ENCODE results near the gene PRUNE1. TPM values are rescaled to one million over a fixed set of nuclear protein-coding genes. Genes with fewer than 3 reads are reported as not detected.
A peak's percentile ranks its signal among the peaks of the same experiment; 100 is the strongest.

Gene PRUNE1
- polyA plus RNA-seq, 4 donors: 40.6 to 47.9 (median 43.7) TPM

DNA sequence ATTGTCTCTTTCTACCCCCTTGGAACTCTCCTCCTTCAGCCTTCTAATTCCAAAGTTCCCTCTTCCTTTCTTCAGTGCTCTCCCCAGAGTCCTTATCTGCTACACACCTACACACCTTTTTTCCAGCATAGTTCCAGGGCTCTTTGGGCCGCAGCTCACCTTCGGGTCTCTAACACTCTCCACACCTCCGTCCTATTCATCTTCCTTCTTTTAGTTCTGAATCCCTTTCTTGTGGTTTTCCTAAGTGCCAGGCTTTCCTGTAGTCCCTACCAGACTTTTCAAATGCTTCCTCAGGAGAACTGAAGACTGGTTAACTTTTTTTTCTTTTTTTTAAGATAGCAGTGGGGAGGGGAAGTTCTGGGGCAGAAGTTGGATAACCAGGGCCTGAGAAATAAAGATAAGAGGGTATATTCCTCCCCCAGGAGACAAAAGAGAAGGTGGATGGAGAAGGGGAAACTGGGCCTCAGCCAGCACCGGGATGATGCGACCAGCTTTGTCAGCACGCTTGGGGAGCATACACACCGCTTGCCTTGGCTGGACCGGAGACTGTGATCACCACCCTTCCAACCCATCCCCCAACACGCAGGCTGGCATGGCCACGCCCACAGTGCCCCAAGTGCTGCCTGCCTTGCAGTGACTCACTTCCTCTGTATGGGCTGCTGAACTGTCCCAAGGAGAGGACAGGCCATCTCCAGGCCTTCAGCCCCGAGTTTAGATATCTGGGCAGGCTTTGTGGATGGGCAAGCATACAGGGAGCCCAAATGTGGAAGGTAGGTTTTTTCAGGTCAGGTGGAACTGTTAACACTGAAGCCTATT lies 31.2 kb upstream of the PRUNE1 start:
- no peak for DNase-seq (ENCODE audit: low read depth in 4 of 4, low spot score in 2 of 4)

- DNase-seq (ENCODE audit: low read depth in 4 of 4, low spot score in 2 of 4): peak in 3 of 4 donors; percentile 71 to 92 (median 76)
These were observed 28.9 kb upstream of the PRUNE1 start for GRCh38 chr1:150979092-150980056.

DNA sequence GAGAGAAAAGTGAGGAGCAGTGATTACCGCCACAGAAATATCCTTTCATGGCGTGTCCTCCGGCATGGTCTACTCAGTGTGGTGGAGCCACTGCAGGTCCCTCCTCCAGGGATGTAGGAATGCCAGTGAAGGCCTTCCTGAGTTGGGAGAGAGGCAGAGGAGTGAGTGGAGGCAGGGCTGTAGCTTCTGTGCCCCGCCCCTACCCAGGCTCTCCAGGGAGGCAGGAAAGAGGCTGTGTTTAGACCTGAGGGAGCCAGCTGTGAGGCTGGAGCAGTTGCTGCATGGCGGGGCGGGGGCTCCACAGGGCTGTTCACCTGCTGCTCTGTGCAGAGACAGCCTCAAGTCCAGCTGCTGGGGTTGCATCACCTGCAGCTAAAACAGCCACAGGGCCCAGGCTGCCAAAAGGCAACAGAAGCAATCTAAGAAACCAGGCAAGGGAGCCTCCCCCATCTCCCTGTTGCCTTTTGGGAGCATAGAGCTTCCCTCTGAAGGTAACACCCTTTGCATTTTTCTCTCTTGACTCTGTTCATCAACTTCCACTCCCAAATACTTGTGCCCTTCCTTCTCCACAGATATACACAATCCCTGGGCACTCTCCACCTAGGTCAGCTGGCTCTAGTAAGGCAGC lies 27.0 kb upstream of the PRUNE1 start:
- DNase-seq (ENCODE audit: low read depth in 4 of 4, low spot score in 2 of 4): no peak

DNA sequence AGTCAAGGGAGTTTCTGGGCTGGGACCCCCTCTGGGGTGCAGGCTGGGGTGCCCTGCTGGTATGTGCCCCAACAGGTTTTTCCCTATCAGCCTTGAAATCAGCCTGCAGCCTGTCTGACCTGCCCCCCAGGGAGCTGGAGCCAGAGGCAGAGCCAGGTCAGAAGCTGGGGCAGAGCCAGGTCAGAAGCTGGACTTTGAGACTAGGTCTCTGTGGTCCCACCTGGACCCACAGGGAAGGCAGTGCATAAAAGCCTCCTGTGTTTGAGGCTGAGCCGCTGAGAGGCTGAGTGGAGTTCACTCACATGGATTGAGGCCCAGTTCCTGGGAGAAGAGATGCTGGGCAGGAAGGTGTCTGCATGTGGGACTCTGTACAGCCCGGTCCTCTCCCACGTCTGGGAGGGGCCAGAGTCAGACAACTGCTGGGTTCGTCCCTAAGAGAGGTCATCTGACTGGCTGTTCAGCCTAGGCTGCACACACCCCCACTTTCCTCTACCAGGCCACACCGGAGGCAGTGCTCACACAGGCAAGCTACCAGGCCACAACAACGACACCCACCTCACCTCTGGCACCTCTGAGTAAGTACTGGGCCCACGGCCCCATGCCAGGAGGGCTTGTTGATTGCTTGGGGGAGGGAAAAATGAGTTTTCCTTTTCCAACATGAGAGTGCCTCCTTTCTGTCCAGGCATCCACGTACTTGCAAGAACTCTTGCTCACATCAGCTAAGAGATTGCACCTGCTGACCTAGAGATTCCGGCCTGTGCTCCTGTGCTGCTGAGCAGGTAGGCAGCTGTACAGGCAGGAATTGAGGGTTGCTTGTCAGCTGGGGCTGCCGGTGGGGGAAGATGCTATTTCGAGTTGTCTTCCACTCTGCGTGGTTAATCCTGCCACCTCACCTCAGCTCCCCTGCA lies 26.2 kb upstream of the PRUNE1 start, which contains the start of gene ANXA9:
ANXA9 (plus strand) TSS at position 488 of the 908 bp plus-strand sequence. CDS start 814 bp downstream, outside the sequence.
- no peak for DNase-seq (ENCODE audit: low read depth in 4 of 4, low spot score in 2 of 4)

DNA sequence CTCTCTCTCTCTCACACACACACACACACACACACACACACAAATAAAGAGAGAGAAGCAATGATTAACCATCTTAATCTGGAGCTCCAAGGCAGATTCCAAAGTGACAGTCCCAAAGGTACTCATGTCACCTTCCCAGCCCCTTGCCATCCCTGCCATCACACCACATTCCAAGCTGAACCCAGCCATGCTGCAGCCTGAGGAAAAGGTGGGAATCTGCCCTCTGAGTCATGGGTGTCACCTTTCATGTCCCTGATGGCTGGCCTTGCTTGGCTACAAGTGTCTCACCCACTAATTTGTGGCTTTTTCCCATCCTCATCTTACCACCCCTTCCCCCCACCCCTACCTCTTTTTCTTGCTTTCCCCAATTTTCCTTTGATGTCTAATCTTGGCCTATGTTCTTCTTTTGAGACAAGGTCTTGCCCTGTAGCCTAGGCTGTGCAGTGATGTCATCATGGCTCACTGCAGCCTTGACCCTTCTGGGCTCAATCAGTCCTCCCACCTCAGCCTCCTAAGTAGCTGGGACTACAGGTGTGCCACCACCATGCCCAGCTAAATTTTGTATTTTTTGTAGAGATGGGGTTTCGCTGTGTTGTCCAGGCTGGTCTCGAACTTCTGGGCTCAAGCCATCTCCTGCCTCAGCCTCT lies 22.9 kb upstream of the PRUNE1 start:
- DNase-seq (ENCODE audit: low read depth in 4 of 4, low spot score in 2 of 4): no peak

GRCh38 chr1:150987924-150988323 lies 20.3 kb upstream of the PRUNE1 start:
- DNase-seq (ENCODE audit: low read depth in 4 of 4, low spot score in 2 of 4): no peak

DNA sequence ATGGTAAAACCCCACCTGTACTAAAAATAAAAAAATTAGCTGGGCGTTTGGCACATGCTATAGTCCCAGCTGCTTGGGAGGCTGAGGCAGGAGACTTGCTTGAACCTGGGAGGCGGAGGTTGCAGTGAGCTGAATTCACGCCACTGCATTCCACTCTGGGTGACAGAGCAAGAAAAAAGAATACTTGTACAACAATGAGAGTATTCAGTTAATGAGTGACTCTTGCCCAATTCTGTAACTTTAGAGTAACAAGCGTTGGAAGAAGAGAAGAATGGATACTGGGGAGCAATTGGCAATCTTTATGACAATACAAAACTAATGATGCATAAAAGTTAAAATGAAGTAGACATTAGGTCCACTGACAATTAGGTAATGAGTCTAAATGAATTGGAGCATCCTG lies 15.6 kb upstream of the PRUNE1 start:
- no peak for DNase-seq (ENCODE audit: low read depth in 4 of 4, low spot score in 2 of 4)

- DNase-seq (ENCODE audit: low read depth in 4 of 4, low spot score in 2 of 4): no peak
These were observed 14.0 kb upstream of the PRUNE1 start for GRCh38 chr1:150994248-150994647.

DNA sequence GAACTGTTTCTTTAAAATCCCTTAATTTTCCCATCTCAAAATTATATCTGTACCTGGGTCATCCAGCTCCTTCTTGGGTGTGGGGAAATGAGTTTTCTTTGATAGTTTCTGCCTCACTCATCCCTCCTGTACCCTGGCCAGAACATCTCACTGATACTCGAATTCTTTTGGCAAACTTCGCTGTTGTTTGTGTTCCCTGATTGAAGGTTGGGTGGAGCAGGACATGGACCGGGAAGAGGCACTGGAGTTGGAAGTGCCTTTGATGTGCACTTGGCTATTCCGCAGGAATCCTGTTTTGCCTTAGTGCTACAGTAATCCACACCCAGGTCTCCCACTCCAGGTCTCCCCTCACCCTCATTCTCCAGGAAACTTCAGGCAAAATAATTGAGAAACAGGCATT lies 12.8 kb upstream of the PRUNE1 start:
- DNase-seq (ENCODE audit: low read depth in 4 of 4, low spot score in 2 of 4): no peak

DNA sequence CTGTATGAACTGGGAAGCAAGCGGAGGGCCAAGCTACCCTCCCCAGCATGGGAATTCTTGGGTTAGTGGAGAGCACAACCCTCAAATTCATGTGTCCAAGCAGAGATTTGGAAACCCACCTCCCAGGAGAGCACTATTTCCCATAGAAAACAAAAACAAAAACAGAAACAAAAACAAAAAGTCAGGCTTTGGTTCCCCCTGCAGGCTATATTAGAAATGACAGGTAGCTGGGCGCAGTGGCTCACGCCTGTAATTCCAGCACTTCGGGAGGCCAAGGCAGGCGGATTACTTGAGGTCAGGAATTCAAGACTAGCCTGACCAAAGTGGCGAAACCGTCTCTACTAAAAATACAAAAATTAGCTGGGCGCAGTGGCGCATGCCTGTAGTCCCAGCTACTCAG lies 12.4 kb upstream of the PRUNE1 start:
- DNase-seq (ENCODE audit: low read depth in 4 of 4, low spot score in 2 of 4): no peak

GRCh38 chr1:150997126-150997872 lies 10.9 kb upstream of the PRUNE1 start:
- DNase-seq (ENCODE audit: low read depth in 4 of 4, low spot score in 2 of 4): no peak

- DNase-seq (ENCODE audit: low read depth in 4 of 4, low spot score in 2 of 4): no peak
These were observed 10.3 kb upstream of the PRUNE1 start for GRCh38 chr1:150997949-150998348.

DNA sequence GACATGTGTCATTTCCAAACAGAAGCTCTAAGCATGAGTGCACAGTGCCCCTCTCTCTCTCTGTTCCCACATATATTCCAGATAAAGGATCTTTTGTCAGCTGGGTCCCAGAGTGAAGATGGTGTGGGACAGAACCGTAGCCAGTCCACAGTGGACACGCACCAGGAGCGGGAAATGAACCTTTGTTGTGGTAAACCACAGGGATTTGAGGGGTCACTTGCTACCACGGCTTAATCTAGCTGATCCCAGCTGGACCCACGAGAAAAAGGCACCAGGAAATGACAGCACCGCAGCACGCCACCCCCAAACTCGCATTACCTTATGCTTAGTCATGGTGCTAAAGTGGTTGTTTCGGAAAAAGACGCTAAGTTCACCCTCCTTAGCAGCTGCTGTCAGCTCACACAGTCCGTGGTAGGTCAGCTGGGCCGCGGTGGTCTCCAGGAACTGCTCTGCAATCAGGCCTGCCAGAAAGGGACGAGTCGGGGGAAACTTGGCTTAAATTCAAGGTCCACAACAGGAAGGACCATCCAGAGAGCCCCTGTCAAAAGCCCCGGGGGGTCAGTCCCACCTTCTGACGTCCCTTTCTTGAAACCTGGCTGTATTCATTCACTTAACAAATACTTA lies 9.1 kb upstream of the PRUNE1 start:
- no peak for DNase-seq (ENCODE audit: low read depth in 4 of 4, low spot score in 2 of 4)

DNA sequence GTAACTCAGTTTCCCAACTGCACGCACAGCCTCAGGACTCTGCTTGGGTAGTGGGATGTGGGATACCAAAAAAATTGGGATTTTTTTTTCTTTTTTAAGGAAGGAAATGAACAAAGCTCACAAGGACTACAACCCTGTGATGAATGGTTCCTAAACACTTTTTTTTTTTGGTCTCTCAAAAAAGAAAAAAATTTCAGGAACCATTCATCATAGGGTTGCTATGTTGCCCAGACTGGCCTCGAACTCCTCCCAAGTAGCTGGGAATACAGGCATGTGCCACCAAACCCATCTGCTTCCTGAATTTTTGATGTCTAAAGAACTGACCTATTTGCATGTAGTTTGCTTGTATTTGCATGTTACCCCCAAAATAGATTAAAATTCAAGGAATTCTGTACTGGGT lies 8.3 kb upstream of the PRUNE1 start:
- DNase-seq (ENCODE audit: low read depth in 4 of 4, low spot score in 2 of 4): no peak

DNA sequence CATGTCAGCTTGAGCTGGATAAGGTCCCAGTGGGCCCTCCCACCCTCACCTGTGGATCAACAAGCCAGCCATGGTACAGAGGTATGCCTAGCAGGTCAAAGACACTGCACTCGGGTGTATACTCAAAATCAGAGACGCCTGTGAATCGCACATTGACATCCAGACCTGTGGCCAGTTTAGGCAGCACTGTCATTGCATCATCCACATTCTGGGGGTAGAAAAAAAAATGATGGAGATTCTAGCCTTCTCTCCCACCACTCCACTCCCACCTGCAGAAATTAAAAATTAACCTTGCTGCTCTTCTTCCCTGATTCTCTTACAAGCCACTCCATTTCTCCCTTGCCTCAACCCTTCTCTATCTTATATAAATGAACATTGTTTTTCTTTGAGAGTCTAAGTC lies 7.8 kb upstream of the PRUNE1 start:
- no peak for DNase-seq (ENCODE audit: low read depth in 4 of 4, low spot score in 2 of 4)

GRCh38 chr1:151001602-151002001 lies 6.6 kb upstream of the PRUNE1 start:
- DNase-seq (ENCODE audit: low read depth in 4 of 4, low spot score in 2 of 4): no peak

DNA sequence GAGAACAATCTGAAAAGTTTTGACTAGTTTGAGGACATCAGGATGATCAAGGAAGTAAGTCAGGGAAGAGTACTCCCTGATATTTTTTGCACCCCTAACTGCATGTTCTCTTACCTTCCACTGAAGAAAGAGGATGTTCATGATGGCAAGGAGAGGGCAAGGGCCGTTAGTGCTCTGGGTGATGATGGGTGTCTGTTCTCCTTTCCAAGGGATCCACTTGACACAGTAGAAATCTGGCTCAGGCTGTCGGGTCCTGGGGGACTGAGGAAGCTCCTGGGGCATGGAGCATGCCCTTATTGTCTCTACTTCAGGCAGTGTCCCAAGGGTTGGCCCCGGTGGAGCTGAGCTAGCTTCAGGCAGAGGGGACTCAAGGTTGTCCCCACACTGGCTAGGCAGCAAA lies 6.2 kb upstream of the PRUNE1 start:
- DNase-seq (ENCODE audit: low read depth in 4 of 4, low spot score in 2 of 4): no peak

DNA sequence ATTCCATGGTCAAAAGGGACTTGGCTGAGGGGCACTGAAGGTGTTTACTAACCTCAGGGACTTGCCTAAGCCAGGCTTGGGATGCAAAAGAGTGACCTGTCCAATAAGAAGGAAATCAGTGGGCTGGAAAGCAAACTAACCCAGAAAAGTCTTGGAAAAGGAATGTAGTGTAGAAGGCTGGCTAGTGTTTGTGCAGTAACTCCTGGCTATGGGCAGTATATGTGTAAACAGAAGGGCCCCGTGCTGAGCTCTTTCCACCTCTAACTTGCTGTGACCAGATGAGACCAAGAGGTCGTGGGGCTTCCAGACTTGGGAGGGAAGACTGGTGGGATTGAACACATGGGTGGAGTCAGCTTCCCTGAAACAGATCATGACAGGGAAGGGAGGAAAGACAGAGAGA lies 5.6 kb upstream of the PRUNE1 start:
- DNase-seq (ENCODE audit: low read depth in 4 of 4, low spot score in 2 of 4): no peak

All from left renal cortex interstitium (tissue), 4 donors.